Parathyroid adenoma (tissue), 2 donors: ENCODE results near the gene UBASH3A.

Experiments used
- H2AFZ ChIP-seq: fragments of 300-600 bp; sonication (generic); one replicate; pipeline ENCODE4 v1.7.0; 2017; ENCODE audit warnings: antibody characterized with exemption, mild to moderate bottlenecking
- H3K27ac ChIP-seq: fragments of 300-600 bp; sonication (generic); one replicate; pipeline ENCODE4 v1.7.0; 2017
- H3K27me3 ChIP-seq: fragments of 300-600 bp; sonication (generic); one replicate; pipeline ENCODE4 v1.7.0; 2017; ENCODE audit warnings: low read length; ENCODE audit not compliant: control insufficient read depth, insufficient read depth
- H3K36me3 ChIP-seq: fragments of 300-600 bp; sonication (generic); one replicate; pipeline ENCODE4 v1.7.0; 2017; ENCODE audit warnings: low read length; ENCODE audit not compliant: control insufficient read depth, insufficient read depth
- H3K4me1 ChIP-seq: fragments of 300-600 bp; sonication (generic); one replicate; pipeline ENCODE4 v1.7.0; 2017; ENCODE audit warnings: control low read depth
- H3K4me2 ChIP-seq: fragments of 300-600 bp; sonication (generic); one replicate; pipeline ENCODE4 v1.7.0; 2017; ENCODE audit warnings: low read length
- H3K4me3 ChIP-seq: fragments of 300-600 bp; sonication (generic); one replicate; pipeline ENCODE4 v1.7.0; 2017; ENCODE audit warnings: low read depth, low read length
- H3K79me2 ChIP-seq: fragments of 300-600 bp; sonication (generic); one replicate; pipeline ENCODE4 v1.7.0; 2017; ENCODE audit warnings: control low read depth
- H3K9ac ChIP-seq: fragments of 300-600 bp; sonication (generic); one replicate; pipeline ENCODE4 v1.7.0; 2017; ENCODE audit warnings: mild to moderate bottlenecking
- H3K9me3 ChIP-seq: fragments of 300-600 bp; sonication (generic); one replicate; pipeline ENCODE4 v1.7.0; 2017; ENCODE audit warnings: low read length; ENCODE audit not compliant: control insufficient read depth
- CTCF ChIP-seq: fragments of 300-600 bp; sonication (generic); IDR thresholded peaks from one replicate; pipeline ENCODE4 v1.7.0; 2017; ENCODE audit warnings: antibody characterized with exemption, mild to moderate bottlenecking
- donor health status: primary hyperparathyroidism.

Gene UBASH3A

GRCh38 chr21:42362700-42363099 is 41.0 kb upstream of the UBASH3A start:
- TF ChIP-seq CTCF: no peak
- Histone ChIP-seq H2AFZ (no peak overlapping the region), H3K4me3 (no peak overlapping the region), H3K79me2 (no peaks in the 10 kb centered on the region), H3K27ac (no peak overlapping the region), H3K36me3 (no peaks in the 10 kb centered on the region), H3K4me1 (no peaks in the 10 kb centered on the region), H3K9me3 (no peaks in the 10 kb centered on the region), H3K4me2 (no peak overlapping the region), H3K9ac (no peak overlapping the region), H3K27me3 (no peaks in the 10 kb centered on the region)

GRCh38 chr21:42363312-42363711 is 40.4 kb upstream of the UBASH3A start:
- Histone ChIP-seq H3K4me3 (no peak overlapping the region), H3K9ac (no peak overlapping the region), H3K36me3 (no peaks in the 10 kb centered on the region), H3K4me1 (no peaks in the 10 kb centered on the region), H3K27ac (no peak overlapping the region), H3K79me2 (no peaks in the 10 kb centered on the region), H3K9me3 (no peaks in the 10 kb centered on the region), H3K4me2 (no peak overlapping the region), H2AFZ (no peak overlapping the region), H3K27me3 (no peaks in the 10 kb centered on the region)
- no peak for TF ChIP-seq CTCF

- H3K27me3 ChIP-seq: no peaks in the 10 kb centered on the region
- H3K79me2 ChIP-seq: no peaks in the 10 kb centered on the region
- no peaks in the 10 kb centered on the region for H3K9me3 ChIP-seq
- no peak overlapping the region for H3K4me2 ChIP-seq
- TF ChIP-seq CTCF: no peak
- H3K9ac ChIP-seq: no peak overlapping the region
- no peak overlapping the region for H3K27ac ChIP-seq
- no peaks in the 10 kb centered on the region for H3K4me1 ChIP-seq
- no peaks in the 10 kb centered on the region for H3K36me3 ChIP-seq
- H2AFZ ChIP-seq: no peak overlapping the region
- H3K4me3 ChIP-seq: no peak overlapping the region
These were observed 39.3 kb upstream of the UBASH3A start for GRCh38 chr21:42364304-42364865.

GRCh38 chr21:42365770-42366169 is 37.9 kb upstream of the UBASH3A start:
- no peak overlapping the region for H2AFZ ChIP-seq
- H3K4me3 ChIP-seq: no peak overlapping the region
- no peaks in the 10 kb centered on the region for H3K4me1 ChIP-seq
- no peaks in the 10 kb centered on the region for H3K27me3 ChIP-seq
- TF ChIP-seq CTCF: no peak
- no peak overlapping the region for H3K4me2 ChIP-seq
- H3K79me2 ChIP-seq: no peaks in the 10 kb centered on the region
- no peaks in the 10 kb centered on the region for H3K36me3 ChIP-seq
- H3K27ac ChIP-seq: no peak overlapping the region
- no peak overlapping the region for H3K9ac ChIP-seq
- H3K9me3 ChIP-seq: no peaks in the 10 kb centered on the region

GRCh38 chr21:42366292-42367010 is 37.3 kb upstream of the UBASH3A start, which contains the start of gene TFF1:
Gene TFF1 (minus strand): TSS chr21:42366535. CDS start chr21:42366495, 40 bp downstream.
- H3K27me3 ChIP-seq: no peaks in the 10 kb centered on the region
- H2AFZ ChIP-seq: no peak within 1 kb of the TSS
- H3K4me3 ChIP-seq: no peak within 1 kb of the TSS
- no peaks in the 10 kb centered on the region for H3K79me2 ChIP-seq
- no peaks in the 10 kb centered on the region for H3K4me1 ChIP-seq
- no peak within 1 kb of the TSS for H3K9ac ChIP-seq
- no peak within 1 kb of the TSS for H3K27ac ChIP-seq
- H3K4me2 ChIP-seq: no peak within 1 kb of the TSS
- H3K9me3 ChIP-seq: no peaks in the 10 kb centered on the region
- no peak for TF ChIP-seq CTCF
- no peaks in the 10 kb centered on the region for H3K36me3 ChIP-seq
